ENCODE measurements around the gene SNF8. TPM values are rescaled to one million over a fixed set of nuclear protein-coding genes. Genes with fewer than 3 reads are reported as not detected.
A peak's percentile ranks its signal among the peaks of the same experiment; 100 is the strongest.

SNF8 gene
- total RNA-seq, 1 experiment from 2014 or later = 198 TPM

DNA sequence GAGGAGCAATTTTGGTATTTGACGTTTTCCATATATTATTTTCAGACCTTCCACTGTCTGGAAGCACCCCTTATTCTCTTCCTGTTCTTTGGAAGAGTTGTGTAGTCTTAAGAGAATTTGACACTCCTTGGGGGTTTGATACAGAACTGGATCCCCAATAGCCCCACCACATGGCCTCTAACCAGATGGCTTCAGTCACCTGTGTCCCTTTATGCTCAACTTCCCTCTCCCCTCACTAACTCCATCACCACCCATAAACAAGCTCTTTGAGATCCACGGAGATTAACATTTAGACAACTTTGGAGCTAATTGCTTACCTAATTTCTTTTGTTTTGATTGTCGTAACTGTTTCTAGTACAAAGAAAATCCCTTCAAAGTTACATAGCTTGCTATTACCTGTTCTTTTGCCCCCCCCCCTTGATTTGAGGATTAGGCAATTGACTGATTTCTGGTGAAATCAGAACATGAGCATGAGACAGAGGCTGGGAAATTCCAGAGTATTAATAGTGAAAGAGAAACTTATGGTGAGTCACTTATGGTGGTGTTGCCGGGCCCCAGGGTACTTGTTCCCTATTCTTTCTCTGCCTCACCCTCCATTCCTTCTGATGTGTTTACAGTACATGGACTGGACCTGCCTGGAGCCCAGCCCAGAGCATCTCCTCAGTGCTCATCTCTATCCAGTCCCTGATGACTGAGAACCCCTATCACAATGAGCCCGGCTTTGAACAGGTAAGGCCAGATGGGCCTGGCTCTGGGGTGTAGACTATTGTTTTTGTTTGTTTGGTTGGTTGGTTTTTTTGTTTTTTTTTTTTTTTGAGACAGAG lies 29.0 kb downstream of the SNF8 start:
- H3K4me3 Mint-ChIP-seq (ENCODE audit: low read depth, unreplicated experiment) = peak overlapping the region; percentile 47

DNA sequence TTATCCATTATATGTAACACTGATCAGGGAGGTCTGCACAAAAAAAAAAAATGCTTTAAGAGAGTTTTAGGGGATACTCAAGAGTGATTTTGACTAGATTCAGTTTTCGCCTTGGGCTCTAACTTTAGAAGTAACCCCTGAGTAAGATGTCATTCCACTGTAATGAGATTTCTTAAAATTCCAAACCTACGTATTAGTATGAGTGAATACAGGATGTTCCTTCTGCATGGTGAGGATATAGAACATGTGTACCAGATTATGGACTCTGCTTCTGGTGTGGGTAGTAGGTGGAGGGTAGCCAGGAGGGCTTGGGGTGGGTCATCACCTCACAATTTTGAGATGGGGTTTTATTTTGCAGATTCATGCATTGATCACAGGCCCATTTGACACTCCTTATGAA lies 32.2 kb downstream of the SNF8 start:
- BruUV-seq (replicated peaks) = no TSS peak
- no peaks in the 10 kb centered on the region for H3K9me3 Mint-ChIP-seq (ENCODE audit: low read depth, unreplicated experiment)
- H3K36me3 Mint-ChIP-seq (ENCODE audit: insufficient read depth, unreplicated experiment) = peaks cover 98% of the 10 kb centered on the region
- TF ChIP-seq, protein P1, sequence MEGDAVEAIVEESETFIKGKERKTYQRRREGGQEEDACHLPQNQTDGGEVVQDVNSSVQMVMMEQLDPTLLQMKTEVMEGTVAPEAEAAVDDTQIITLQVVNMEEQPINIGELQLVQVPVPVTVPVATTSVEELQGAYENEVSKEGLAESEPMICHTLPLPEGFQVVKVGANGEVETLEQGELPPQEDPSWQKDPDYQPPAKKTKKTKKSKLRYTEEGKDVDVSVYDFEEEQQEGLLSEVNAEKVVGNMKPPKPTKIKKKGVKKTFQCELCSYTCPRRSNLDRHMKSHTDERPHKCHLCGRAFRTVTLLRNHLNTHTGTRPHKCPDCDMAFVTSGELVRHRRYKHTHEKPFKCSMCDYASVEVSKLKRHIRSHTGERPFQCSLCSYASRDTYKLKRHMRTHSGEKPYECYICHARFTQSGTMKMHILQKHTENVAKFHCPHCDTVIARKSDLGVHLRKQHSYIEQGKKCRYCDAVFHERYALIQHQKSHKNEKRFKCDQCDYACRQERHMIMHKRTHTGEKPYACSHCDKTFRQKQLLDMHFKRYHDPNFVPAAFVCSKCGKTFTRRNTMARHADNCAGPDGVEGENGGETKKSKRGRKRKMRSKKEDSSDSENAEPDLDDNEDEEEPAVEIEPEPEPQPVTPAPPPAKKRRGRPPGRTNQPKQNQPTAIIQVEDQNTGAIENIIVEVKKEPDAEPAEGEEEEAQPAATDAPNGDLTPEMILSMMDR (IDR thresholded peaks at IDR 0.05; ENCODE audit: unreplicated experiment) = no peak
- peaks cover 68% of the 10 kb centered on the region for H3K4me1 Mint-ChIP-seq (ENCODE audit: low read depth, unreplicated experiment)
- intact Hi-C loops (cut with micrococcal nuclease; ENCODE audit: unreplicated experiment) = no loop called here
- H3K27ac Mint-ChIP-seq (ENCODE audit: unreplicated experiment) = peak overlapping the region; percentile 72
- no peak for DNase-seq
- no peaks in the 10 kb centered on the region for H3K27me3 Mint-ChIP-seq (ENCODE audit: unreplicated experiment)
- CTCF ChIA-PET = no interaction called here
- H3K4me3 Mint-ChIP-seq (ENCODE audit: low read depth, unreplicated experiment) = peak overlapping the region; percentile 88

More for the DNA sequence above, 29.0 kb downstream of the SNF8 start:
- CTCF ChIA-PET = interaction anchor here (0.6 to 1.1 kb wide), 7 partner anchors 14 to 353 kb away, joined by 3 to 6 read pairs (median 3); partner anchors contain the start of gene ATP5MC1
- intact Hi-C loops (cut with micrococcal nuclease; ENCODE audit: unreplicated experiment) = no loop called here
- Mint-ChIP-seq H3K4me1 (ENCODE audit: low read depth, unreplicated experiment) (peaks cover 54% of the 10 kb centered on the region), H3K27ac (ENCODE audit: unreplicated experiment) (peak overlapping the region; percentile 91), H3K36me3 (ENCODE audit: insufficient read depth, unreplicated experiment) (peaks cover 95% of the 10 kb centered on the region), H3K9me3 (ENCODE audit: low read depth, unreplicated experiment) (no peaks in the 10 kb centered on the region), H3K27me3 (ENCODE audit: unreplicated experiment) (no peaks in the 10 kb centered on the region)
- BruUV-seq (replicated peaks) = no TSS peak
- peak; percentile 63 for DNase-seq
- TF ChIP-seq, protein P1 (IDR thresholded peaks at IDR 0.05; ENCODE audit: unreplicated experiment) = no peak

DNA sequence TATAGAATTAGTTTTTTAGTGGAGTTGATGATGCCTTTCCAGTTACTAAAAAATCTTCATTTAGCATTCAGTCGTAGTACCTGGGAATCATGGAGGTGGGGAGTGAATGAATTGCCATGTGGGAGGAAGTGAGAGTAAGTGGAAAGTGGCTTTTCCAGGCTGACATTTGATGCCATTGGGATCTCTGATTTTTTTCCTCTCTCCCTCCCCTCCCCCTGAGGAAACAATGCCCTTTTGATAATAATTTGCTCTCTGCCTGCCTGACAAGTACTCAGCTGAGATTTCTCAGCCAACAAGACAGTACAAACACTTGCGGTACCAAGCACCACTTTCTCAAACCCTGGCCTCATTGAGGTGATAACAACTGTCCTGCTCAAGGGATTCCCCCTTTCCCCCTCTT lies 34.3 kb downstream of the SNF8 start:
- peak overlapping the region; percentile 94 for H3K27ac Mint-ChIP-seq (ENCODE audit: unreplicated experiment)
- no TSS peak for BruUV-seq (replicated peaks)
- H3K4me1 Mint-ChIP-seq (ENCODE audit: low read depth, unreplicated experiment) = peaks cover 57% of the 10 kb centered on the region
- DNase-seq = peak; percentile 50
- no peaks in the 10 kb centered on the region for H3K9me3 Mint-ChIP-seq (ENCODE audit: low read depth, unreplicated experiment)
- peak overlapping the region; percentile 88 for H3K4me3 Mint-ChIP-seq (ENCODE audit: low read depth, unreplicated experiment)
- intact Hi-C loops (cut with micrococcal nuclease; ENCODE audit: unreplicated experiment) = no loop called here
- H3K27me3 Mint-ChIP-seq (ENCODE audit: unreplicated experiment) = no peaks in the 10 kb centered on the region
- TF ChIP-seq, protein P1 (IDR thresholded peaks at IDR 0.05; ENCODE audit: unreplicated experiment) = no peak
- CTCF ChIA-PET = interaction anchor here (1.0 kb wide), 1 partner anchor 309 kb away, joined by 3 read pairs; no protein-coding TSS in a partner anchor
- H3K36me3 Mint-ChIP-seq (ENCODE audit: insufficient read depth, unreplicated experiment) = peaks cover 86% of the 10 kb centered on the region

GRCh38 chr17:48909783-48910182 lies 34.9 kb downstream of the SNF8 start:
- peak overlapping the region; percentile 88 for H3K4me3 Mint-ChIP-seq (ENCODE audit: low read depth, unreplicated experiment)
- DNase-seq = no peak
- H3K4me1 Mint-ChIP-seq (ENCODE audit: low read depth, unreplicated experiment) = peaks cover 52% of the 10 kb centered on the region
- BruUV-seq (replicated peaks) = TSS peak; percentile 29
- intact Hi-C loops (cut with micrococcal nuclease; ENCODE audit: unreplicated experiment) = no loop called here
- no peaks in the 10 kb centered on the region for H3K27me3 Mint-ChIP-seq (ENCODE audit: unreplicated experiment)
- peaks cover 80% of the 10 kb centered on the region for H3K36me3 Mint-ChIP-seq (ENCODE audit: insufficient read depth, unreplicated experiment)
- peak overlapping the region; percentile 94 for H3K27ac Mint-ChIP-seq (ENCODE audit: unreplicated experiment)
- CTCF ChIA-PET = interaction anchor here (1.0 to 2.9 kb wide), 2 partner anchors 16 to 308 kb away, joined by 3 to 18 read pairs; partner anchors contain the start of gene ATP5MC1
- TF ChIP-seq, protein P1 (IDR thresholded peaks at IDR 0.05; ENCODE audit: unreplicated experiment) = no peak
- no peaks in the 10 kb centered on the region for H3K9me3 Mint-ChIP-seq (ENCODE audit: low read depth, unreplicated experiment)

Data from Calu3 (cell line).